ENCODE results near the gene ACAD10. TPM values are rescaled to one million over a fixed set of nuclear protein-coding genes. Genes with fewer than 3 reads are reported as not detected.
"Not testable (repeated sequence)": the region's sequence is repeated elsewhere in the genome, so short reads cannot be mapped to it uniquely, and the experiment has no call there.

Gene ACAD10
- total RNA-seq, 2 donors from 2014 or later = 37.0 to 42.6 TPM

- Histone ChIP-seq H3K9me3 (no peaks in the 10 kb centered on the region), H3K27ac (no peak overlapping the region), H3K9ac (ENCODE audit: low read depth in 2 of 2, low read length in 2 of 2) (no peak overlapping the region), H3K36me3 (peaks cover 8% of the 10 kb centered on the region), H3K4me1 (no peaks in the 10 kb centered on the region), H3K4me3 (no peak overlapping the region), H3K27me3 (no peaks in the 10 kb centered on the region)
- intact Hi-C loops (cut with DNase I) = no loop called here
- no peak for TF ChIP-seq CTCF (IDR thresholded peaks at IDR 0.05)
- no peak for DNase-seq
Observed at GRCh38 chr12:111705672-111706071, 19.8 kb downstream of the ACAD10 start.

- Histone ChIP-seq H3K27me3 (no peaks in the 10 kb centered on the region), H3K9ac (ENCODE audit: low read depth in 2 of 2, low read length in 2 of 2) (no peak overlapping the region), H3K27ac (no peak overlapping the region), H3K36me3 (peaks cover 8% of the 10 kb centered on the region), H3K4me1 (no peaks in the 10 kb centered on the region), H3K9me3 (no peaks in the 10 kb centered on the region), H3K4me3 (no peak overlapping the region)
- DNase-seq = no peak
- TF ChIP-seq CTCF (IDR thresholded peaks at IDR 0.05) = no peak
- intact Hi-C loops (cut with DNase I) = no loop called here
Observed at GRCh38 chr12:111706145-111706544, 20.3 kb downstream of the ACAD10 start.

GRCh38 chr12:111715279-111715678, 29.4 kb downstream of the ACAD10 start:
- Histone ChIP-seq H3K4me1 (no peaks in the 10 kb centered on the region), H3K4me3 (no peak overlapping the region), H3K27me3 (no peaks in the 10 kb centered on the region), H3K9me3 (no peaks in the 10 kb centered on the region), H3K27ac (no peak overlapping the region), H3K36me3 (no peaks in the 10 kb centered on the region), H3K9ac (ENCODE audit: low read depth in 2 of 2, low read length in 2 of 2) (no peak overlapping the region)
- TF ChIP-seq CTCF (IDR thresholded peaks at IDR 0.05) = no peak
- no peak for DNase-seq
- intact Hi-C loops (cut with DNase I) = no loop called here

- DNase-seq; H3K9ac ChIP-seq (ENCODE audit: low read depth in 2 of 2, low read length in 2 of 2); H3K9me3 ChIP-seq; H3K4me1 ChIP-seq; intact Hi-C loops (cut with DNase I); H3K27ac ChIP-seq; H3K4me3 ChIP-seq; H3K27me3 ChIP-seq; H3K36me3 ChIP-seq: not testable (repeated sequence)
Observed at GRCh38 chr12:111719316-111719715, 33.5 kb downstream of the ACAD10 start.

GRCh38 chr12:111720457-111720856, 34.6 kb downstream of the ACAD10 start:
- H3K36me3 ChIP-seq = no peaks in the 10 kb centered on the region

GRCh38 chr12:111723646-111724360, 38.0 kb downstream of the ACAD10 start:
- H3K36me3 ChIP-seq; H3K27me3 ChIP-seq; intact Hi-C loops (cut with DNase I); H3K27ac ChIP-seq; H3K9ac ChIP-seq (ENCODE audit: low read depth in 2 of 2, low read length in 2 of 2); DNase-seq; H3K4me3 ChIP-seq; H3K4me1 ChIP-seq; H3K9me3 ChIP-seq: not testable (repeated sequence)

More at GRCh38 chr12:111720457-111720856, 34.6 kb downstream of the ACAD10 start:
- H3K9me3 ChIP-seq = no peaks in the 10 kb centered on the region
- no peak overlapping the region for H3K27ac ChIP-seq
- TF ChIP-seq CTCF (IDR thresholded peaks at IDR 0.05) = no peak
- H3K27me3 ChIP-seq = no peaks in the 10 kb centered on the region
- intact Hi-C loops (cut with DNase I) = no loop called here
- H3K4me3 ChIP-seq = no peak overlapping the region
- DNase-seq = no peak
- no peak overlapping the region for H3K9ac ChIP-seq (ENCODE audit: low read depth in 2 of 2, low read length in 2 of 2)
- H3K4me1 ChIP-seq = no peaks in the 10 kb centered on the region
